CD4-positive, alpha-beta memory T cell (primary cell): ENCODE data around the gene TVP23A. TPM values are rescaled to one million over a fixed set of nuclear protein-coding genes. Genes with fewer than 3 reads are reported as not detected.
A peak's percentile ranks its signal among the peaks of the same experiment; 100 is the strongest.

ENCODE experiments used
- CTCF ChIA-PET: fragments of 350-600 bp; sonication (Branson Sonifier 250); formaldehyde crosslinking; loops from one replicate; lab custom pipeline; 2021; ENCODE audit warnings: inconsistent platforms; ENCODE audit not compliant: partially characterized antibody; lab: Charles Lee
- POLR2A ChIA-PET: fragments of 350-600 bp; sonication (Branson Sonifier 250); formaldehyde crosslinking; loops from one replicate; lab custom pipeline; 2021; ENCODE audit not compliant: partially characterized antibody; lab: Charles Lee
- DNase-seq, 5 donors: peaks; one replicate each; pipeline versions ENCODE4 v3.0.0 to v3.0.0-alpha.2; 2020 to 2022; ENCODE audit warnings: mixed read lengths in 1 of 5
- H3K27ac ChIP-seq: one replicate; pipeline ENCODE4 v1.7.0; 2013; ENCODE audit warnings: low read depth, low read length
- H3K27me3 ChIP-seq: 2 replicates; pipeline ENCODE4 v1.7.0; 2013; ENCODE audit warnings: mild to moderate bottlenecking, low read length, moderate library complexity; ENCODE audit not compliant: insufficient read depth
- H3K36me3 ChIP-seq: 2 replicates; pipeline ENCODE4 v1.7.0; 2013; ENCODE audit warnings: mild to moderate bottlenecking, low read length, moderate library complexity; ENCODE audit not compliant: insufficient read depth
- H3K4me1 ChIP-seq: 2 replicates; pipeline ENCODE4 v1.7.0; 2013; ENCODE audit warnings: mild to moderate bottlenecking, low read length, moderate library complexity; ENCODE audit not compliant: insufficient read depth
- H3K4me3 ChIP-seq, 2 donors: one replicate each; pipeline ENCODE4 v1.7.0; 2013; ENCODE audit warnings: low read length in 2 of 2, mild to moderate bottlenecking in 1 of 2
- H3K9me3 ChIP-seq, 2 donors: one replicate each; pipeline ENCODE4 v1.7.0; 2013; ENCODE audit warnings: low read length in 2 of 2, control low read depth in 1 of 2; ENCODE audit not compliant: control insufficient read depth in 1 of 2
- H3K27ac Mint-ChIP-seq, 7 donors: one replicate each; pipeline ENCODE4 v1.8.0; 2020 to 2021; ENCODE audit warnings: mixed read lengths in 7 of 7, mild to moderate bottlenecking in 6 of 7, inconsistent platforms in 3 of 7, moderate library complexity in 3 of 7
- H3K27me3 Mint-ChIP-seq, 2 donors: one replicate each; pipeline ENCODE4 v1.8.0; 2020 to 2021; ENCODE audit warnings: mixed read lengths in 2 of 2
- H3K36me3 Mint-ChIP-seq, 2 donors: one replicate each; pipeline ENCODE4 v1.8.0; 2020 to 2021; ENCODE audit warnings: mixed read lengths in 2 of 2, inconsistent platforms in 1 of 2, mild to moderate bottlenecking in 1 of 2
- H3K4me1 Mint-ChIP-seq, 4 donors: one replicate each; pipeline ENCODE4 v1.8.0; 2020 to 2021; ENCODE audit warnings: mixed read lengths in 4 of 4, mild to moderate bottlenecking in 1 of 4
- H3K4me3 Mint-ChIP-seq, 8 donors: one replicate each; pipeline ENCODE4 v1.8.0; 2020 to 2021; ENCODE audit warnings: mixed read lengths in 8 of 8, mild to moderate bottlenecking in 7 of 8, moderate library complexity in 6 of 8, inconsistent platforms in 3 of 8
- H3K9me3 Mint-ChIP-seq, 8 donors: one replicate each; pipeline ENCODE4 v1.8.0; 2020 to 2021; ENCODE audit warnings: mixed read lengths in 8 of 8, mild to moderate bottlenecking in 5 of 8, inconsistent platforms in 3 of 8, moderate library complexity in 1 of 8
- intact Hi-C: fragments of 100-400 bp; cut with micrococcal nuclease; formaldehyde crosslinking; loops from one replicate; pipeline ENCODE4 v1.15.1; 2023
- polyA plus RNA-seq, 2 donors: library from polyadenylated mRNA; unstranded; fragments of 300-500 nt; fragmentation: Illumina TruSeq; gene quantifications; one replicate each; pipeline ENCODE4 v1.2.3, GENCODE V29; 2021
- total RNA-seq, 2 experiments: library from RNA; stranded (reverse); gene quantifications; one replicate each; pipeline ENCODE4 v1.2.3, GENCODE V29; 2021

Gene TVP23A
- total and polyA plus RNA-seq, 4 experiments from 2014 or later, result 0.18 TPM; not detected in 3

DNA sequence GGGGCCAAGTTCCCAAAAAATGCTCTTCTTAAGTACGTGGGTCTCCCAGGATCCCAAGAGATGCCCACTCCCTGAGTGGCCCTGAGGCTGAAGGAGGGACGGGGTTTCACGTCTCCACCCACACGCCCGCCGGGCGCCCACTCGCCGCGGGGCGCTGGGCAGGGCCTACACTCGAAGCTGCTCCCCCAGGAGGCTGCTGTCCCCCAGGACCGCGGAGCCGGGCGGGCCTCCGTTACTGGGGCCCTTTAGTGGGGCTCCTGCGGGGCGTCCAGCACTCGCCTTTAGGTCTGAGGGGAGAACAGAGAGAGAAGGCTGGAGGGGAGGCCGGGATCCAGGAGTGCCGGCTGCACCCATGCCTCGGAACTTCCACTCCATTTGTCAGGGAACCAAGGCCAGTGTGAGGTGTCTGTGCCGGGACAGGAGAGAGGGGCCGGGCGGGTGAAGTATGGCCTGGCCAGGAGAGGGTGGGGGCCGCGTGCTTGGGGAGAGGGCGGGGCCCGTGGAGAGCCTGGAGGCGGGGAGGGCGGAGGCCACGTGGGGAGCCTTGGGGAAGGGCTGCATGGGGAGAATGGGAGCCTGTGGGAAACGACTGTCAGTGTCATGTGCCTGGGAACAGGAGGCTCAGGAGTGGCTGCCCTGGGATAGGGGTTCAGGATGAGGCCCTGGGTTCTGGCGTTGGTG, 56.1 kb downstream of the TVP23A start:
- Mint-ChIP-seq H3K36me3 (peaks cover 66 to 81% of the 10 kb centered on the region in 2 donors), H3K4me3 (no peak overlapping the region), H3K4me1 (peaks cover 0 to 8% (median 5%) of the 10 kb centered on the region in 4 donors), H3K27ac (peak overlapping the region in 2 of 7 donors; percentile 22 to 55), H3K9me3 (no peaks in the 10 kb centered on the region), H3K27me3 (no peaks in the 10 kb centered on the region)
- ChIA-PET CTCF (no interaction called here), POLR2A (no interaction called here)
- Histone ChIP-seq H3K27ac (no peak overlapping the region), H3K27me3 (no peaks in the 10 kb centered on the region), H3K9me3 (no peaks in the 10 kb centered on the region), H3K4me1 (no peaks in the 10 kb centered on the region), H3K36me3 (peaks cover 57% of the 10 kb centered on the region), H3K4me3 (no peak overlapping the region)
- intact Hi-C loops, result no loop called here
- DNase-seq, result no peak

DNA sequence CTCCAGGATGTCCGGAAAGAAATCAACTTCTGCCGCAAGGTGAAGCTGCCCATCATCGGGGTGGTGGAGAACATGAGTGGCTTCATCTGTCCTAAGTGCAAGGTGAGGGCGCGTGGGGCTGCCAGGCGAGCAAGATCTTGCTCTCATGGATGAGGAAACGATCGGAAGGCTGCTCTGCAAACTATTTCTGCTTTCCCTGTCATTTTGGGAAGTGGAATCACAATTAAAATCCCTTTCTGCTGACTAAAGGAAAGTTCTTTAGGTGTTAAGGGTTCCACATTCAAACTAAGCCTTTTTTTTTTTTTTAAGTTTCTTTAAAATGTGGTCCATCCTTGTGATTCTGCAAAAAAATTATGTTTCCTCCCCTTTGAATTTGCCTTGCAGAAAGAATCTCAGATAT, 57.2 kb downstream of the TVP23A start:
- peaks cover 75 to 86% of the 10 kb centered on the region in 2 donors for H3K36me3 Mint-ChIP-seq
- peaks cover 0 to 8% (median 5%) of the 10 kb centered on the region in 4 donors for H3K4me1 Mint-ChIP-seq
- Histone ChIP-seq H3K4me1 (no peaks in the 10 kb centered on the region), H3K27me3 (no peaks in the 10 kb centered on the region), H3K4me3 (no peak overlapping the region), H3K27ac (no peak overlapping the region), H3K9me3 (no peaks in the 10 kb centered on the region), H3K36me3 (peaks cover 68% of the 10 kb centered on the region)
- POLR2A ChIA-PET, result no interaction called here
- H3K27ac Mint-ChIP-seq, result peak overlapping the region in 1 of 7 donors; percentile 48
- H3K9me3 Mint-ChIP-seq, result no peaks in the 10 kb centered on the region
- intact Hi-C loops, result no loop called here
- no peak for DNase-seq
- CTCF ChIA-PET, result no interaction called here
- no peaks in the 10 kb centered on the region for H3K27me3 Mint-ChIP-seq
- no peak overlapping the region for H3K4me3 Mint-ChIP-seq

DNA sequence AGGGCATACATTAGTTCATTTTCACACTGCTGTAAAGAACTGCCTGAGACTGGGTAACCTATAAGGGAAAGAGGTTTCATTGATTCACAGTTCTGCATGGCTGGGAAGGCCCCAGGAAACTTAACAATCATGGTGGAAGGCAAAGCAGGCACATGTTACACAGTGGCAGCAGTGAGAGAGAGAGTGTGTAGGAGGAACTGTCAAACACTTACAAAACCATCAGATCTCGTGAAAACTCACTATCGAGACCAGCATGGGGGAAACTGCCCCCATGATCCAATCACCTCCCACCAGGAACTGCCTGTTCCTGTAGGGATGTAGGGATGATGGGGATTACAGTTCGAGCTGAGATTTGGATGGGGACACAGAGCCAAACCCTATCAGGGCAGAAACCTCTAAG, 57.7 kb downstream of the TVP23A start:
- Mint-ChIP-seq H3K4me3 (no peak overlapping the region), H3K27me3 (no peaks in the 10 kb centered on the region), H3K9me3 (no peaks in the 10 kb centered on the region), H3K36me3 (peaks cover 73 to 84% of the 10 kb centered on the region in 2 donors), H3K4me1 (peaks cover 0 to 7% (median 4%) of the 10 kb centered on the region in 4 donors), H3K27ac (peak overlapping the region in 3 of 7 donors; percentile 27 to 64 (median 41))
- intact Hi-C loops, result no loop called here
- CTCF ChIA-PET, result no interaction called here
- H3K27me3 ChIP-seq, result no peaks in the 10 kb centered on the region
- H3K9me3 ChIP-seq, result no peaks in the 10 kb centered on the region
- POLR2A ChIA-PET, result no interaction called here
- no peak overlapping the region for H3K27ac ChIP-seq
- DNase-seq, result no peak
- H3K4me3 ChIP-seq, result no peak overlapping the region
- peaks cover 69% of the 10 kb centered on the region for H3K36me3 ChIP-seq
- H3K4me1 ChIP-seq, result no peaks in the 10 kb centered on the region

DNA sequence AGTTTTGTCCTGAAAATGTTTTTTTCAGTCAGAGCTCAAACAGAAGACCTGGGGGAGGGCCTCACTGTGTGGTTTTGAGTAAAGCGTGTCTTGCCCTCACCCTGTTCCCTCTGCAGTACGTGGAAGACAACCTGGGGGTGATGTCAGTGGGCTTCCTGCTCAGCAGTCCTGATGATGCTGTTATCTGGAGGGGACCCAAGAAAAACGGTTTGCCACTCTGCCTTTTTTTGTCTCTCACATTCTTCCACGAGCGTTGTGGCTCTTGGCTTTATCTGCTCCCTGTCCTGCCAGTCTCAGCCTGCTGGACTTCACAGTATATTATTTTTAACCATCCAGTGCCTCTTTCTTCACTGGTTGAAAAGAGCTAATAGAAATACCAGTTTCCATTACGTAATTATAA, 62.0 kb downstream of the TVP23A start:
- Histone ChIP-seq H3K9me3 (no peaks in the 10 kb centered on the region), H3K36me3 (peaks cover 69% of the 10 kb centered on the region), H3K27me3 (no peaks in the 10 kb centered on the region), H3K4me1 (no peaks in the 10 kb centered on the region), H3K4me3 (no peak overlapping the region), H3K27ac (no peak overlapping the region)
- Mint-ChIP-seq H3K27me3 (no peaks in the 10 kb centered on the region), H3K4me3 (no peak overlapping the region), H3K9me3 (no peaks in the 10 kb centered on the region), H3K4me1 (no peaks in the 10 kb centered on the region), H3K27ac (no peak overlapping the region), H3K36me3 (peaks cover 73 to 85% of the 10 kb centered on the region in 2 donors)
- intact Hi-C loops, result no loop called here
- DNase-seq, result no peak
- ChIA-PET CTCF (interaction anchor here (1.2 kb wide), 1 partner anchor 11 kb away, joined by 3 read pairs; no protein-coding TSS in a partner anchor), POLR2A (no interaction called here)

DNA sequence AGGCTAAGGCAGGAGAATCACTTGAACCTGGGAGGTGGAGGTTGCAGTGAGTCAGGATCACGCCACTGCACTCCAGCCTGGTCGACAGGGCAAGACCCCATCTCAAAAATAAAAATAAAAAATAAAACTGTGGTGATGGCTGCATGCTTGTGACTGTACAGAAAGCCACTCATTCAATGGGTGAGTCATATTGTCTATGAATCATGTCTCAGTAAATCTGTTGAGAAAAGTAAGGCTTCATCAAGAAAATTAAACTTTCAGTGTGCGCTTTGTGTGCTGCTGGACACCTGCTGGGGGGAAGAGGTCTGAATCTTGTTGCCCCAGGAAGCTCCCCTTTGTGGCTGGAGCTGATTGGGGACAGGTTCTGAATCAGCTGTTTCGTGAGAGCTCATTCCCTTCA, 63.7 kb downstream of the TVP23A start:
- no peak for DNase-seq
- H3K36me3 Mint-ChIP-seq, result peaks cover 63 to 79% of the 10 kb centered on the region in 2 donors
- intact Hi-C loops, result no loop called here

DNA sequence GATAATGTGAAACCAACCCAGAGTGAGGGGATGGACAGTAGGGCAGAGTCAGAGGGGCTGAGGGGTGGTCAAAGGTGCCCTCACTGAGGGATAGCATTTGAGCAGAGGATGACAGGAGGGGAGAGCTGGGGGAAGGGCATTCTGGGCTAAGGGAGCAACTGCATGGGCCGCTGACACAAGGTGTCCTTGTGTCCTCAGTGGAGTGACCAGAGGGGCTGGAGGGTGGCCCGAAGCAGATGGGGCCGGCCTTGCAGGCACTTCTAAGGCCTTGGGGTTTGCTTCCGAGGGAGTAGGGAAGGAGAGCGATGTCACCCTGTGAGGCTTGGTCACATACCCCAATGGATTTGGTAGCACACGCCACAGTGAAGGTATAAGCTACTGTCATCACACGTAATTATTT, 64.9 kb downstream of the TVP23A start:
- Mint-ChIP-seq H3K9me3 (no peaks in the 10 kb centered on the region), H3K27ac (no peak overlapping the region), H3K36me3 (peaks cover 53 to 79% of the 10 kb centered on the region in 2 donors), H3K27me3 (no peaks in the 10 kb centered on the region), H3K4me3 (no peak overlapping the region), H3K4me1 (peaks cover 0 to 2% (median 0%) of the 10 kb centered on the region in 4 donors)
- no peak overlapping the region for H3K27ac ChIP-seq
- no peak for DNase-seq
- intact Hi-C loops, result no loop called here
- no peaks in the 10 kb centered on the region for H3K27me3 ChIP-seq
- H3K9me3 ChIP-seq, result no peaks in the 10 kb centered on the region
- CTCF ChIA-PET, result no interaction called here
- no peak overlapping the region for H3K4me3 ChIP-seq
- POLR2A ChIA-PET, result interaction anchor here (2.2 kb wide), 1 partner anchor 10 kb away, joined by 9 read pairs; the partner anchor contains the start of gene NUBP1
- H3K4me1 ChIP-seq, result no peaks in the 10 kb centered on the region
- peaks cover 64% of the 10 kb centered on the region for H3K36me3 ChIP-seq

More for the DNA sequence above, 63.7 kb downstream of the TVP23A start:
- H3K4me3 Mint-ChIP-seq, result no peak overlapping the region
- H3K4me1 ChIP-seq, result no peaks in the 10 kb centered on the region
- CTCF ChIA-PET, result no interaction called here
- H3K9me3 Mint-ChIP-seq, result no peaks in the 10 kb centered on the region
- H3K4me3 ChIP-seq, result no peak overlapping the region
- H3K9me3 ChIP-seq, result no peaks in the 10 kb centered on the region
- H3K4me1 Mint-ChIP-seq, result no peaks in the 10 kb centered on the region
- no peak overlapping the region for H3K27ac Mint-ChIP-seq
- H3K27me3 ChIP-seq, result no peaks in the 10 kb centered on the region
- POLR2A ChIA-PET, result no interaction called here
- peaks cover 66% of the 10 kb centered on the region for H3K36me3 ChIP-seq
- H3K27ac ChIP-seq, result no peak overlapping the region
- H3K27me3 Mint-ChIP-seq, result no peaks in the 10 kb centered on the region

DNA sequence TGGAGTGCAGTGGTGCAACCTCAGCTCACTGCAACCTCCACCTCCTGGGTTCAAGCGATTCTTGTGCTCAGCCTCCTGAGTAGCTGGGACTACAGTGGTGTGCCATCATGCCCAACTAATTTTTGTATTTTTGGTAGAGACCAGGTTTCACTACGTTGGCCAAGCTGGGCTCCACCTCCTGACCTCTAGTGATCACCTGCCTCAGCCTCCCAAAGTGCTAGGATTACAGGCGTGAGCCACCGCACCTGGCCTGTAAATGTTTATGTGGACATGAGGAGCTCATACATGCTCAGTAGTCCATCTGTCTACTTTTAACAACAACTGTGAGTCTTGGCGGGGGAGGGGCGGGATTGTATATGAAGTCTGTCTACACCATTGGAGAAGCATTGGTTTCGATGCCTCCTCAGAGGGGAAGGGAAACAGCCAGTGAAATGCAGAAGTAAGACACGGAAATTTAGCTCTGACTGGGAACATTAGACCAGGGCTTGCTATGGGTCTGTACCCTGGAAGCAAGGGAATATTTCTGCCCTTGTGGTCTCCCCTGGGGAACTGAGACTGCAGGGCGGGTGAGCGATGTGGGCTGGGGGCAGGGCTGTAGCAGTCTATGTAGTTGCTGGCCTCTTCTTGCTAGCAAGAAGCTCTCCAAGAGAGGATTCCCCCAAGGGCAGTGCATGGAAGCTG, 65.6 kb downstream of the TVP23A start:
- Histone ChIP-seq H3K27ac (no peak overlapping the region), H3K9me3 (no peaks in the 10 kb centered on the region), H3K36me3 (peaks cover 64% of the 10 kb centered on the region), H3K4me3 (no peak overlapping the region), H3K4me1 (no peaks in the 10 kb centered on the region), H3K27me3 (no peaks in the 10 kb centered on the region)
- peaks cover 0 to 2% (median 0%) of the 10 kb centered on the region in 4 donors for H3K4me1 Mint-ChIP-seq
- no peaks in the 10 kb centered on the region for H3K27me3 Mint-ChIP-seq
- CTCF ChIA-PET, result no interaction called here
- H3K36me3 Mint-ChIP-seq, result peaks cover 58 to 79% of the 10 kb centered on the region in 2 donors
- no peaks in the 10 kb centered on the region for H3K9me3 Mint-ChIP-seq
- H3K27ac Mint-ChIP-seq, result peak overlapping the region in 1 of 7 donors; percentile 37
- no peak overlapping the region for H3K4me3 Mint-ChIP-seq
- POLR2A ChIA-PET, result interaction anchor here (2.2 kb wide), 1 partner anchor 9 kb away, joined by 9 read pairs; the partner anchor contains the start of gene NUBP1
- DNase-seq, result no peak
- intact Hi-C loops, result no loop called here
